Ishikawa (cell line): Measurements from ENCODE around the gene MYO5B.

Experiments used
- CEBPB ChIP-seq: IDR thresholded peaks from 2 replicates; pipeline ENCODE4 v1.6.1; 2012
- CREB1 ChIP-seq: IDR thresholded peaks from 2 replicates; pipeline ENCODE4 v1.6.1; 2012; ENCODE audit warnings: low read depth
- EGR1 ChIP-seq: IDR thresholded peaks from 2 replicates; pipeline ENCODE4 v1.6.1; 2012
- EP300 ChIP-seq: IDR thresholded peaks from 2 replicates; pipeline ENCODE4 v1.6.1; 2012; ENCODE audit warnings: borderline replicate concordance
- FOXM1 ChIP-seq: IDR thresholded peaks from 2 replicates; pipeline ENCODE4 v1.6.1; 2012; ENCODE audit warnings: low read depth, borderline replicate concordance
- MAX ChIP-seq: IDR thresholded peaks from 2 replicates; pipeline ENCODE4 v1.6.1; 2012
- NFIC ChIP-seq: IDR thresholded peaks from 2 replicates; pipeline ENCODE4 v1.6.1; 2012
- RAD21 ChIP-seq: IDR thresholded peaks from 2 replicates; pipeline ENCODE4 v1.6.1; 2012; ENCODE audit warnings: low read depth
- TAF1 ChIP-seq: IDR thresholded peaks from 2 replicates; pipeline ENCODE4 v1.6.1; 2012; ENCODE audit warnings: low read depth, mild to moderate bottlenecking
- TCF12 ChIP-seq: IDR thresholded peaks from 2 replicates; pipeline ENCODE4 v1.6.1; 2012; ENCODE audit warnings: low read depth
- YY1 ChIP-seq: IDR thresholded peaks from 2 replicates; pipeline ENCODE4 v1.6.1; 2012; ENCODE audit warnings: low read depth
- ZBTB7A ChIP-seq: IDR thresholded peaks from 2 replicates; pipeline ENCODE4 v1.6.1; 2012; ENCODE audit warnings: low read depth
- TF ChIP-seq, protein P1 (sequence below): IDR thresholded peaks from 2 replicates; pipeline ENCODE4 v1.6.1; 2012; ENCODE audit warnings: low read depth, mild to moderate bottlenecking

GRCh38 chr18:49973592-49973991 lies 221.4 kb downstream of the MYO5B start:
- TF ChIP-seq NFIC: no peak
- TF ChIP-seq, protein P1, sequence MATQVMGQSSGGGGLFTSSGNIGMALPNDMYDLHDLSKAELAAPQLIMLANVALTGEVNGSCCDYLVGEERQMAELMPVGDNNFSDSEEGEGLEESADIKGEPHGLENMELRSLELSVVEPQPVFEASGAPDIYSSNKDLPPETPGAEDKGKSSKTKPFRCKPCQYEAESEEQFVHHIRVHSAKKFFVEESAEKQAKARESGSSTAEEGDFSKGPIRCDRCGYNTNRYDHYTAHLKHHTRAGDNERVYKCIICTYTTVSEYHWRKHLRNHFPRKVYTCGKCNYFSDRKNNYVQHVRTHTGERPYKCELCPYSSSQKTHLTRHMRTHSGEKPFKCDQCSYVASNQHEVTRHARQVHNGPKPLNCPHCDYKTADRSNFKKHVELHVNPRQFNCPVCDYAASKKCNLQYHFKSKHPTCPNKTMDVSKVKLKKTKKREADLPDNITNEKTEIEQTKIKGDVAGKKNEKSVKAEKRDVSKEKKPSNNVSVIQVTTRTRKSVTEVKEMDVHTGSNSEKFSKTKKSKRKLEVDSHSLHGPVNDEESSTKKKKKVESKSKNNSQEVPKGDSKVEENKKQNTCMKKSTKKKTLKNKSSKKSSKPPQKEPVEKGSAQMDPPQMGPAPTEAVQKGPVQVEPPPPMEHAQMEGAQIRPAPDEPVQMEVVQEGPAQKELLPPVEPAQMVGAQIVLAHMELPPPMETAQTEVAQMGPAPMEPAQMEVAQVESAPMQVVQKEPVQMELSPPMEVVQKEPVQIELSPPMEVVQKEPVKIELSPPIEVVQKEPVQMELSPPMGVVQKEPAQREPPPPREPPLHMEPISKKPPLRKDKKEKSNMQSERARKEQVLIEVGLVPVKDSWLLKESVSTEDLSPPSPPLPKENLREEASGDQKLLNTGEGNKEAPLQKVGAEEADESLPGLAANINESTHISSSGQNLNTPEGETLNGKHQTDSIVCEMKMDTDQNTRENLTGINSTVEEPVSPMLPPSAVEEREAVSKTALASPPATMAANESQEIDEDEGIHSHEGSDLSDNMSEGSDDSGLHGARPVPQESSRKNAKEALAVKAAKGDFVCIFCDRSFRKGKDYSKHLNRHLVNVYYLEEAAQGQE: no peak
- TF ChIP-seq MAX: no peak
- no peak for TF ChIP-seq ZBTB7A
- TF ChIP-seq TAF1: no peak
- TF ChIP-seq EGR1: no peak
- TF ChIP-seq EP300: no peak
- TF ChIP-seq YY1: no peak
- no peak for TF ChIP-seq FOXM1
- no peak for TF ChIP-seq TCF12
- TF ChIP-seq RAD21: no peak
- TF ChIP-seq CEBPB: no peak
- TF ChIP-seq CREB1: no peak
